ENCODE measurements around the gene DYTN. TPM values are rescaled to one million over a fixed set of nuclear protein-coding genes. Genes with fewer than 3 reads are reported as not detected.

Gene DYTN
- polyA plus RNA-seq, 3 donors, result not detected

DNA sequence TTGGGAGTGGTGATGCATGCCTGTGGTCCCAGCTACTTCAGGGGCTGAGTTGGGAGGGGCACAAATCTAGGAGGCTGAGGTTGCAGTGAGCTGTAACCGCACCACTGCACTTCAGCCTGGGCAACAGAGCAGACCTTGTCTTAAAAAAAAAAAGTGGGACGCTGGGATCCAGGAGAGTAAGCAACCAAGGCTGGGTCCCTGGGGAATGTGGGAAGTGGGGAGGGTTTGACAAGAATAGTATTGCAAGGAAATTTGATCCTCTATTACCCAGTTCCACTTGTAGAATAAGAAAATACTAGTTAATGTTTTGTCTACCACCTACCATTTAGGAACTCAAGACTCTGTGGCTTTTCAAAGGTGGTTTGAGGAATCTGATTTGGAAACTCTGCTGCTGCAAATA lies 21.1 kb upstream of the DYTN start:
- Histone ChIP-seq H2AFZ (ENCODE audit: insufficient read depth, low read depth, low read length, poor library complexity, severe bottlenecking) (no peak overlapping the region), H3K79me2 (ENCODE audit: insufficient read depth, low read length) (no peaks in the 10 kb centered on the region), H3K9me3 (replicated peaks in 1 of 2; ENCODE audit: control insufficient read depth in 1 of 2, insufficient read depth in 1 of 2, low read length in 2 of 2) (no peaks in the 10 kb centered on the region), H3K36me3 (replicated peaks in 1 of 2; ENCODE audit: control insufficient read depth in 1 of 2, insufficient read depth in 2 of 2, low read length in 2 of 2) (no peaks in the 10 kb centered on the region), H3K27ac (ENCODE audit: low read depth in 1 of 2, low read length in 2 of 2) (no peak overlapping the region), H3K27me3 (ENCODE audit: control insufficient read depth in 2 of 2, insufficient read depth in 2 of 2, low read length in 2 of 2) (no peaks in the 10 kb centered on the region), H3K9ac (ENCODE audit: insufficient read depth, low read length, poor library complexity, severe bottlenecking) (no peak overlapping the region), H4K20me1 (ENCODE audit: insufficient read depth, low read length) (no peaks in the 10 kb centered on the region), H3K4me2 (replicated peaks; ENCODE audit: extremely low read depth, low read length, poor library complexity, severe bottlenecking) (no peak overlapping the region), H3K4me1 (ENCODE audit: control insufficient read depth in 1 of 2, insufficient read depth in 2 of 2, low read length in 2 of 2) (no peaks in the 10 kb centered on the region), H3K4me3 (replicated peaks in 1 of 3; ENCODE audit: low read depth in 2 of 3, low read length in 3 of 3) (no peak overlapping the region)
- intact Hi-C loops (cut with micrococcal nuclease), result no loop called here
- H3K9me3 Mint-ChIP-seq, result no peaks in the 10 kb centered on the region
- peaks cover 3 to 6% (median 5%) of the 10 kb centered on the region in 3 donors for H3K27me3 Mint-ChIP-seq (ENCODE audit: low read depth in 3 of 3)
- TF ChIP-seq, protein P1, sequence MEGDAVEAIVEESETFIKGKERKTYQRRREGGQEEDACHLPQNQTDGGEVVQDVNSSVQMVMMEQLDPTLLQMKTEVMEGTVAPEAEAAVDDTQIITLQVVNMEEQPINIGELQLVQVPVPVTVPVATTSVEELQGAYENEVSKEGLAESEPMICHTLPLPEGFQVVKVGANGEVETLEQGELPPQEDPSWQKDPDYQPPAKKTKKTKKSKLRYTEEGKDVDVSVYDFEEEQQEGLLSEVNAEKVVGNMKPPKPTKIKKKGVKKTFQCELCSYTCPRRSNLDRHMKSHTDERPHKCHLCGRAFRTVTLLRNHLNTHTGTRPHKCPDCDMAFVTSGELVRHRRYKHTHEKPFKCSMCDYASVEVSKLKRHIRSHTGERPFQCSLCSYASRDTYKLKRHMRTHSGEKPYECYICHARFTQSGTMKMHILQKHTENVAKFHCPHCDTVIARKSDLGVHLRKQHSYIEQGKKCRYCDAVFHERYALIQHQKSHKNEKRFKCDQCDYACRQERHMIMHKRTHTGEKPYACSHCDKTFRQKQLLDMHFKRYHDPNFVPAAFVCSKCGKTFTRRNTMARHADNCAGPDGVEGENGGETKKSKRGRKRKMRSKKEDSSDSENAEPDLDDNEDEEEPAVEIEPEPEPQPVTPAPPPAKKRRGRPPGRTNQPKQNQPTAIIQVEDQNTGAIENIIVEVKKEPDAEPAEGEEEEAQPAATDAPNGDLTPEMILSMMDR (IDR thresholded peaks at IDR 0.05), result no peak
- no peak overlapping the region for H3K4me3 Mint-ChIP-seq
- H3K27ac Mint-ChIP-seq, result no peak overlapping the region
- DNase-seq, result no peak
- no peaks in the 10 kb centered on the region for H3K36me3 Mint-ChIP-seq
- no peaks in the 10 kb centered on the region for H3K4me1 Mint-ChIP-seq
- WGBS (ENCODE audit: insufficient coverage), result 100% methylated on average over 1 of the region's 2 CpGs

DNA sequence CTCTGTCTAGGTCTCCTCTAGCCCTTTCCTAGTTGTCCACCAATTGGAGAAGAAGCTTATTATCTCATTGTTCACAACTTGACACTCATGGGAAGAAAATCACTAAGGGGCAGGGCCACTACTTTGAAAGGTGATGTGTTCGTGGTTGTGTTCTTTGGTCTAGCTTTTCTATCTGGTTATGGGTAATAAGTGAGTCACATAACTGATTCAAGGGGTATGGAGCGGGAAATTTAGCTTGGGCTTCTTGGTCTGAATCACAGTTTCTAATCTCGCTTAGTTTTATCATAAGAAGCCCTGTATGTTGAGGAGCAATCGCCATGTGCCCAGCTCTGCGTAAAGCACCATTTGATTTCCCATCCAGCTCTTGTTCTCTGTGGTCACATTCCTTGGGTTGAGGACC lies 18.7 kb upstream of the DYTN start:
- TF ChIP-seq, protein P1 (IDR thresholded peaks at IDR 0.05), result no peak

More for the DNA sequence above, 18.7 kb upstream of the DYTN start:
- peaks cover 0 to 6% (median 2%) of the 10 kb centered on the region in 3 donors for H3K27me3 Mint-ChIP-seq (ENCODE audit: low read depth in 3 of 3)
- H3K4me1 Mint-ChIP-seq, result no peaks in the 10 kb centered on the region
- H3K9ac ChIP-seq (ENCODE audit: insufficient read depth, low read length, poor library complexity, severe bottlenecking), result no peak overlapping the region
- H3K36me3 ChIP-seq (replicated peaks in 1 of 2; ENCODE audit: control insufficient read depth in 1 of 2, insufficient read depth in 2 of 2, low read length in 2 of 2), result no peaks in the 10 kb centered on the region
- no peaks in the 10 kb centered on the region for H3K79me2 ChIP-seq (ENCODE audit: insufficient read depth, low read length)
- peaks cover 0 to 1% (median 0%) of the 10 kb centered on the region in 7 donors for H3K9me3 Mint-ChIP-seq
- H3K4me2 ChIP-seq (replicated peaks; ENCODE audit: extremely low read depth, low read length, poor library complexity, severe bottlenecking), result no peak overlapping the region
- H3K9me3 ChIP-seq (replicated peaks in 1 of 2; ENCODE audit: control insufficient read depth in 1 of 2, insufficient read depth in 1 of 2, low read length in 2 of 2), result no peaks in the 10 kb centered on the region
- H4K20me1 ChIP-seq (ENCODE audit: insufficient read depth, low read length), result no peaks in the 10 kb centered on the region
- H3K4me3 Mint-ChIP-seq, result no peak overlapping the region
- H3K27ac ChIP-seq (ENCODE audit: low read depth in 1 of 2, low read length in 2 of 2), result no peak overlapping the region
- H3K27ac Mint-ChIP-seq, result no peak overlapping the region
- H3K4me3 ChIP-seq (replicated peaks in 1 of 3; ENCODE audit: low read depth in 2 of 3, low read length in 3 of 3), result no peak overlapping the region
- H2AFZ ChIP-seq (ENCODE audit: insufficient read depth, low read depth, low read length, poor library complexity, severe bottlenecking), result no peak overlapping the region
- H3K4me1 ChIP-seq (ENCODE audit: control insufficient read depth in 1 of 2, insufficient read depth in 2 of 2, low read length in 2 of 2), result no peaks in the 10 kb centered on the region
- DNase-seq, result no peak
- H3K27me3 ChIP-seq (ENCODE audit: control insufficient read depth in 2 of 2, insufficient read depth in 2 of 2, low read length in 2 of 2), result no peaks in the 10 kb centered on the region
- intact Hi-C loops (cut with micrococcal nuclease), result no loop called here
- 92% methylated on average over 2 of the region's 5 CpGs for WGBS (ENCODE audit: insufficient coverage)
- no peaks in the 10 kb centered on the region for H3K36me3 Mint-ChIP-seq
